IPS DF 19.7 (cell line): ENCODE results near the gene ANGPTL5.
"Not testable (repeated sequence)": the region's sequence is repeated elsewhere in the genome, so short reads cannot be mapped to it uniquely, and the experiment has no call there.

Source experiments
- DNase-seq: peaks from one replicate; pipeline ENCODE4 v3.0.0-alpha.2; 2013; ENCODE audit warnings: low read depth, low spot score

ANGPTL5 gene

GRCh38 chr11:101916422-101916821 lies at the start of gene ANGPTL5:
Gene ANGPTL5 (minus strand): TSS chr11:101916522. CDS start chr11:101907909, 8,613 bp downstream.
- DNase-seq: no peak

GRCh38 chr11:101964200-101964599 lies 47.9 kb upstream of the ANGPTL5 start:
- not testable (repeated sequence) for DNase-seq

- no peak for DNase-seq
Observed at GRCh38 chr11:101960231-101960630, 43.9 kb upstream of the ANGPTL5 start.

GRCh38 chr11:101955701-101956100 lies 39.4 kb upstream of the ANGPTL5 start:
- DNase-seq: no peak

- no peak for DNase-seq
Observed at GRCh38 chr11:101955278-101955677, 39.0 kb upstream of the ANGPTL5 start.

GRCh38 chr11:101949680-101950220 lies 33.4 kb upstream of the ANGPTL5 start:
- no peak for DNase-seq

- DNase-seq: no peak
Observed at GRCh38 chr11:101945448-101945847, 29.1 kb upstream of the ANGPTL5 start.

GRCh38 chr11:101944923-101945322 lies 28.6 kb upstream of the ANGPTL5 start:
- DNase-seq: no peak

- DNase-seq: no peak
Observed at GRCh38 chr11:101940901-101941520, 24.7 kb upstream of the ANGPTL5 start.

GRCh38 chr11:101931692-101932091 lies 15.4 kb upstream of the ANGPTL5 start:
- DNase-seq: no peak

- DNase-seq: no peak
Observed at GRCh38 chr11:101929294-101929915, 13.1 kb upstream of the ANGPTL5 start.

- no peak for DNase-seq
Observed at GRCh38 chr11:101923554-101923953, 7.2 kb upstream of the ANGPTL5 start.

GRCh38 chr11:101920992-101921391 lies 4.7 kb upstream of the ANGPTL5 start:
- DNase-seq: no peak

GRCh38 chr11:101917226-101917625 lies 904 bp upstream of the ANGPTL5 start:
- no peak for DNase-seq

- no peak for DNase-seq
Observed at GRCh38 chr11:101915791-101916291, 481 bp downstream of the ANGPTL5 start.

GRCh38 chr11:101914738-101915426 lies 1.4 kb downstream of the ANGPTL5 start, which contains the start of gene CEP126:
Gene CEP126 (plus strand): TSS chr11:101915010. CDS start chr11:101915285, 275 bp downstream.
- peak; percentile 75 for DNase-seq

GRCh38 chr11:101914341-101914737 lies 2.0 kb downstream of the ANGPTL5 start:
- DNase-seq: no peak

GRCh38 chr11:101913656-101914055 lies 2.7 kb downstream of the ANGPTL5 start:
- DNase-seq: no peak

GRCh38 chr11:101912823-101913284 lies 3.5 kb downstream of the ANGPTL5 start:
- no peak for DNase-seq

- no peak for DNase-seq
Observed at GRCh38 chr11:101909087-101909486, 7.2 kb downstream of the ANGPTL5 start.

GRCh38 chr11:101907815-101908214 lies 8.5 kb downstream of the ANGPTL5 start:
- DNase-seq: no peak

- DNase-seq: no peak
Observed at GRCh38 chr11:101894505-101894904, 21.8 kb downstream of the ANGPTL5 start.
